Measurements from ENCODE around the gene RPTOR. TPM values are rescaled to one million over a fixed set of nuclear protein-coding genes. Genes with fewer than 3 reads are reported as not detected.

The RPTOR gene
- polyA plus RNA-seq, 1 of the 3 experiments (the other 2 are of a cell fraction): 14.9 TPM

DNA sequence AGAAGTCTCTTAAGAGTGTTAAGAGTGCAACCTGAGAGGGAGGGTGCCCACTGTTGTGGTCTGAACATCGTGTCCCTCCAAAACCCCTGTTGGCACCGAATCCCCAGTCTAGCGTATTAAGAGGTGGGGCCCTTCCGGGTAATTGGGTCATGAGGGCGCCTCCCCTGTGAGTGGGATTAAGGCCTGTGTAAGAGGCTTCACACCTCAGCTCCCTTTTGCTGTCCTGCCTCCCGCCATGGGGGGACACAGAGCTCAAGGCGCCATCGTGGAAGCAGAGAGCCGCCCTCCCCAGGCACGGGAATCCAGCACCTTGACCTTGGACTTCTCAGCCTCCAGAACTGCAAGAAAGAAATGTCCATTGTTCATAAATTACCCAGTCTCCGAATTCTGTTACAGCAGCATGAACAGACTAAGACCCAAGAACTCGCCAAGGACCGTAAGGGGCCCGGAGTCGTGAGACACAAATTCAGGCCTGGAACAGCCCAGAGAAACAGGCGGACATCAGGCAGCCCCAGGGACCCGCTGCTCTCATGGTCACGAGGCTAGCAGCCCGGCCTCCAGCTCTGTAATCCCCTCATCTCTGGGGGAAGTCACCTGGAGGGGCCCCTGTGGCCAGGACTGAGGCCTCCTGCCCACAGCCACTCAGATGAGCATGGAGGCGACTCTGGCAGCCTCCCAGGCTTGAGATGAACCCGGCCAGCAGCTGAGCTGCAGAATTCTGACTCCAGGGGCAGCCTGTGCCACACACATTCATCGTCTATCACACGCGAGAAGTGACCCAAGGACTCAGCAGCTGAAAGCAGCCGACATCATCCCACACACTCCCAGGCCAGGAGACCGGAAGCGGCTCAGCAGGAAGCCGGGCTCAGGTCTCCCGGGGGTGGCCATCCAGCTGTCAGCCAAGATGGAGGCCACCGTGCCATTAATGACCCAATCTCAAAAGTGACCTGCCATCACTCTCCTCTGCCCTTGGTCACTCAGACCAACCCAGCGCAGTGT lies 434.2 kb downstream of the RPTOR start:
- WGBS (ENCODE audit: low lambda C conversion rate): 85% methylated on average over 30 of the region's 31 CpGs
- Histone ChIP-seq H3K79me2 (ENCODE audit: insufficient read depth) (no peaks in the 10 kb centered on the region), H3F3A (replicated peaks; ENCODE audit: insufficient read depth) (no peaks in the 10 kb centered on the region), H4K20me1 (ENCODE audit: insufficient read depth) (no peaks in the 10 kb centered on the region), H3K36me3 (replicated peaks in 1 of 2; ENCODE audit: control insufficient read depth in 1 of 2, insufficient read depth in 2 of 2, low read length in 1 of 2) (no peaks in the 10 kb centered on the region), H3K4me2 (no peak overlapping the region), H3K4me1 (ENCODE audit: control insufficient read depth in 1 of 2, insufficient read depth in 2 of 2, low read depth in 1 of 2, low read length in 1 of 2) (no peaks in the 10 kb centered on the region; a peak in 1 of 4 replicates), H2AFZ (ENCODE audit: low read depth) (no peak overlapping the region), H3K4me3 (ENCODE audit: low read depth in 2 of 2, low read length in 1 of 2) (no peak overlapping the region), H3K27me3 (ENCODE audit: insufficient read depth) (peaks cover 9% of the 10 kb centered on the region; the same call in 1 of the 2 replicates), H3K27ac (ENCODE audit: low read depth in 2 of 2, low read length in 1 of 2) (no peak overlapping the region), H3K9me2 (no peaks in the 10 kb centered on the region), H3K9me3 (no peaks in the 10 kb centered on the region), H3K9ac (no peak overlapping the region)
- TF ChIP-seq FOXJ3 (CRISPR knock-in tag; IDR thresholded peaks at IDR 0.05) (no peak), EZH2phosphoT487 (IDR thresholded peaks at IDR 0.05; ENCODE audit: borderline replicate concordance, low read depth) (no peak)
- CTCF ChIA-PET: interaction anchor here (0.6 to 9.7 kb wide), 14 partner anchors 9 to 594 kb away, joined by 3 to 74 read pairs (median 3); partner anchors contain the start of gene CHMP6
- POLR2A ChIA-PET: no interaction called here
- DNase-seq: no peak

GRCh38 chr17:80979547-80980378 lies 435.1 kb downstream of the RPTOR start:
- ChIA-PET POLR2A (no interaction called here), CTCF (interaction anchor here (0.6 to 9.7 kb wide), 13 partner anchors 8 to 608 kb away, joined by 3 to 74 read pairs (median 3); partner anchors contain the start of gene CHMP6)
- Histone ChIP-seq H3K9me3 (no peaks in the 10 kb centered on the region), H3K27me3 (ENCODE audit: insufficient read depth) (peaks cover 9% of the 10 kb centered on the region; the same call in 1 of the 2 replicates), H3K9me2 (no peaks in the 10 kb centered on the region), H3K4me1 (ENCODE audit: control insufficient read depth in 1 of 2, insufficient read depth in 2 of 2, low read depth in 1 of 2, low read length in 1 of 2) (no peaks in the 10 kb centered on the region; a peak in 1 of 4 replicates), H3K79me2 (ENCODE audit: insufficient read depth) (no peaks in the 10 kb centered on the region), H3K27ac (ENCODE audit: low read depth in 2 of 2, low read length in 1 of 2) (no peak overlapping the region), H3K36me3 (replicated peaks in 1 of 2; ENCODE audit: control insufficient read depth in 1 of 2, insufficient read depth in 2 of 2, low read length in 1 of 2) (no peaks in the 10 kb centered on the region), H3K9ac (no peak overlapping the region), H2AFZ (ENCODE audit: low read depth) (no peak overlapping the region), H3K4me3 (ENCODE audit: low read depth in 2 of 2, low read length in 1 of 2) (no peak overlapping the region), H3K4me2 (no peak overlapping the region), H3F3A (replicated peaks; ENCODE audit: insufficient read depth) (peaks cover 7% of the 10 kb centered on the region), H4K20me1 (ENCODE audit: insufficient read depth) (no peaks in the 10 kb centered on the region)
- no peak for DNase-seq
- 91% methylated on average over 26 of the region's 26 CpGs for WGBS (ENCODE audit: low lambda C conversion rate)
- TF ChIP-seq NRF1 (IDR thresholded peaks at IDR 0.05; ENCODE audit: low read depth, low read length) (no peak), FOSL2 (IDR thresholded peaks at IDR 0.05; ENCODE audit: borderline replicate concordance, low read depth) (no peak), TCF12 (IDR thresholded peaks at IDR 0.05) (no peak), POLR2AphosphoS5 (IDR thresholded peaks at IDR 0.05; ENCODE audit: low read depth, low read length) (no peak), RAD21 (IDR thresholded peaks at IDR 0.05; ENCODE audit: low read length) (no peak), PBX3 (IDR thresholded peaks at IDR 0.05) (no peak), RCOR1 (IDR thresholded peaks at IDR 0.05; ENCODE audit: low read length) (no peak), ELF1 (IDR thresholded peaks at IDR 0.05) (no peak), GABPA (IDR thresholded peaks at IDR 0.05; ENCODE audit: low read depth) (no peak), FOXJ3 (CRISPR knock-in tag; IDR thresholded peaks at IDR 0.05) (no peak), SMC3 (IDR thresholded peaks at IDR 0.05; ENCODE audit: low read depth, low read length) (no peak), CHD2 (IDR thresholded peaks at IDR 0.05; ENCODE audit: low read length, partially characterized antibody) (no peak), EZH2phosphoT487 (IDR thresholded peaks at IDR 0.05; ENCODE audit: borderline replicate concordance, low read depth) (no peak), USF2 (IDR thresholded peaks at IDR 0.05; ENCODE audit: borderline replicate concordance, low read depth, low read length) (no peak)
- TF ChIP-seq, protein P1, sequence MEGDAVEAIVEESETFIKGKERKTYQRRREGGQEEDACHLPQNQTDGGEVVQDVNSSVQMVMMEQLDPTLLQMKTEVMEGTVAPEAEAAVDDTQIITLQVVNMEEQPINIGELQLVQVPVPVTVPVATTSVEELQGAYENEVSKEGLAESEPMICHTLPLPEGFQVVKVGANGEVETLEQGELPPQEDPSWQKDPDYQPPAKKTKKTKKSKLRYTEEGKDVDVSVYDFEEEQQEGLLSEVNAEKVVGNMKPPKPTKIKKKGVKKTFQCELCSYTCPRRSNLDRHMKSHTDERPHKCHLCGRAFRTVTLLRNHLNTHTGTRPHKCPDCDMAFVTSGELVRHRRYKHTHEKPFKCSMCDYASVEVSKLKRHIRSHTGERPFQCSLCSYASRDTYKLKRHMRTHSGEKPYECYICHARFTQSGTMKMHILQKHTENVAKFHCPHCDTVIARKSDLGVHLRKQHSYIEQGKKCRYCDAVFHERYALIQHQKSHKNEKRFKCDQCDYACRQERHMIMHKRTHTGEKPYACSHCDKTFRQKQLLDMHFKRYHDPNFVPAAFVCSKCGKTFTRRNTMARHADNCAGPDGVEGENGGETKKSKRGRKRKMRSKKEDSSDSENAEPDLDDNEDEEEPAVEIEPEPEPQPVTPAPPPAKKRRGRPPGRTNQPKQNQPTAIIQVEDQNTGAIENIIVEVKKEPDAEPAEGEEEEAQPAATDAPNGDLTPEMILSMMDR (IDR thresholded peaks at IDR 0.05): no peak
- TF ChIP-seq, protein P2, sequence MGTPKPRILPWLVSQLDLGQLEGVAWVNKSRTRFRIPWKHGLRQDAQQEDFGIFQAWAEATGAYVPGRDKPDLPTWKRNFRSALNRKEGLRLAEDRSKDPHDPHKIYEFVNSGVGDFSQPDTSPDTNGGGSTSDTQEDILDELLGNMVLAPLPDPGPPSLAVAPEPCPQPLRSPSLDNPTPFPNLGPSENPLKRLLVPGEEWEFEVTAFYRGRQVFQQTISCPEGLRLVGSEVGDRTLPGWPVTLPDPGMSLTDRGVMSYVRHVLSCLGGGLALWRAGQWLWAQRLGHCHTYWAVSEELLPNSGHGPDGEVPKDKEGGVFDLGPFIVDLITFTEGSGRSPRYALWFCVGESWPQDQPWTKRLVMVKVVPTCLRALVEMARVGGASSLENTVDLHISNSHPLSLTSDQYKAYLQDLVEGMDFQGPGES (IDR thresholded peaks at IDR 0.05; ENCODE audit: low read depth, low read length): no peak
- TF ChIP-seq, protein P3, sequence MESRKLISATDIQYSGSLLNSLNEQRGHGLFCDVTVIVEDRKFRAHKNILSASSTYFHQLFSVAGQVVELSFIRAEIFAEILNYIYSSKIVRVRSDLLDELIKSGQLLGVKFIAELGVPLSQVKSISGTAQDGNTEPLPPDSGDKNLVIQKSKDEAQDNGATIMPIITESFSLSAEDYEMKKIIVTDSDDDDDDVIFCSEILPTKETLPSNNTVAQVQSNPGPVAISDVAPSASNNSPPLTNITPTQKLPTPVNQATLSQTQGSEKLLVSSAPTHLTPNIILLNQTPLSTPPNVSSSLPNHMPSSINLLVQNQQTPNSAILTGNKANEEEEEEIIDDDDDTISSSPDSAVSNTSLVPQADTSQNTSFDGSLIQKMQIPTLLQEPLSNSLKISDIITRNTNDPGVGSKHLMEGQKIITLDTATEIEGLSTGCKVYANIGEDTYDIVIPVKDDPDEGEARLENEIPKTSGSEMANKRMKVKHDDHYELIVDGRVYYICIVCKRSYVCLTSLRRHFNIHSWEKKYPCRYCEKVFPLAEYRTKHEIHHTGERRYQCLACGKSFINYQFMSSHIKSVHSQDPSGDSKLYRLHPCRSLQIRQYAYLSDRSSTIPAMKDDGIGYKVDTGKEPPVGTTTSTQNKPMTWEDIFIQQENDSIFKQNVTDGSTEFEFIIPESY (IDR thresholded peaks at IDR 0.05; ENCODE audit: borderline replicate concordance, low read depth): no peak
